ENCODE data around the gene TRRAP. TPM values are rescaled to one million over a fixed set of nuclear protein-coding genes. Genes with fewer than 3 reads are reported as not detected.

TRRAP gene
- polyA plus RNA-seq, 2 donors = 5.8 to 7.6 TPM

- 94 to 95% methylated on average over 19 of the region's 19 CpGs for WGBS, 2 donors
- H3K4me3 ChIP-seq (ENCODE audit: low read depth in 1 of 2, low read length in 2 of 2) = no peak overlapping the region
- H3K27ac ChIP-seq (ENCODE audit: low read depth in 2 of 2, low read length in 1 of 2) = no peak overlapping the region
- H3K36me3 ChIP-seq (ENCODE audit: control insufficient read depth in 2 of 2, insufficient read depth in 2 of 2, low read length in 1 of 2) = peaks cover 26 to 58% of the 10 kb centered on the region in 2 donors
- H3K27me3 ChIP-seq (ENCODE audit: control insufficient read depth in 1 of 2, insufficient read depth in 2 of 2, low read length in 2 of 2) = no peaks in the 10 kb centered on the region
- no peaks in the 10 kb centered on the region for H3K4me1 ChIP-seq (ENCODE audit: control insufficient read depth in 2 of 2, insufficient read depth in 2 of 2, low read length in 1 of 2)
- no peaks in the 10 kb centered on the region for H3K9me3 ChIP-seq (ENCODE audit: control insufficient read depth in 2 of 2, insufficient read depth in 1 of 2, low read depth in 1 of 2, low read length in 1 of 2)
These were observed 77.7 kb downstream of the TRRAP start for GRCh38 chr7:98955992-98956391.

DNA sequence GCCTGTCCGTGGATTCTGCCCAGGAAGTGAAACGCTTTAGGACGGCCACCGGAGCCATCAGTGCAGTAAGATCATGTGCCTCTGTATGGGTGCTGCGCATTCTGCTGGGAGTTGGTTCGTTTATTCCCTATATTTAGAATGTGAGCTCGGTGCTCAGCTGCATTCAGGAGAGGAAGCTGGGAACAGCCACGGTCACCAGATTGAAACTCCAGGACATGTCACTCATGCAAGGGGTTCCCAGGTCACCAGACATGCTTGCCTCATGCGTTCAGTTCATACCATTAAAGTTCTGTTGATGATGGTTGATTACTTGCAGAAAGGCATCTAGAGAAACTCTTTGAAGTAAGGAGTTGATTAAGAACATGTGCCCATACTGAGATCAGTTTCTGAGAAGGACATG lies 78.1 kb downstream of the TRRAP start:
- H3K36me3 ChIP-seq (ENCODE audit: control insufficient read depth in 2 of 2, insufficient read depth in 2 of 2, low read length in 1 of 2) = peaks cover 30 to 62% of the 10 kb centered on the region in 2 donors
- no peaks in the 10 kb centered on the region for H3K27me3 ChIP-seq (ENCODE audit: control insufficient read depth in 1 of 2, insufficient read depth in 2 of 2, low read length in 2 of 2)
- no peak overlapping the region for H3K4me3 ChIP-seq (ENCODE audit: low read depth in 1 of 2, low read length in 2 of 2)
- no peak overlapping the region for H3K27ac ChIP-seq (ENCODE audit: low read depth in 2 of 2, low read length in 1 of 2)
- 91 to 92% methylated on average over 9 of the region's 9 CpGs for WGBS, 2 donors
- no peaks in the 10 kb centered on the region for H3K4me1 ChIP-seq (ENCODE audit: control insufficient read depth in 2 of 2, insufficient read depth in 2 of 2, low read length in 1 of 2)
- no peaks in the 10 kb centered on the region for H3K9me3 ChIP-seq (ENCODE audit: control insufficient read depth in 2 of 2, insufficient read depth in 1 of 2, low read depth in 1 of 2, low read length in 1 of 2)

DNA sequence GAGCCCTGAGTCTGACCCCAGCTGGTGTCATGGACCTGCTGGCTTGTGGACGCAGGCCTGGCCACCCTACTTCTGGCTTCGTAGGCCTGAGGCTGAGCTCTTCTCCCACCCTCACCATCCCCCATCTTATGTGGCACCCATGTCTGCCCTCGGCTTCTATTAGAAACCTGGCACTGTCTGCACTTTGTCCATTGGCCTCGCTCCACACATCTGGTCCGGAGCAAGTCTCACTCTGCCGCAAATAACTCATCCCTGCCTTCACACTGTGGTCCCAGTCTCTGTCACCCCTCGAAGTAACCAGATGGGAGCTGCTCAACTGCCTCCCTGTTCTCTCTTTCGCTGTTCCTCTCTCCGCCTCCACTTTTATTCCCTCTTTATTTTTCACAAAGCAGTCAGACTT lies 78.6 kb downstream of the TRRAP start:
- Histone ChIP-seq H3K27ac (ENCODE audit: low read depth in 2 of 2, low read length in 1 of 2) (no peak overlapping the region), H3K4me1 (ENCODE audit: control insufficient read depth in 2 of 2, insufficient read depth in 2 of 2, low read length in 1 of 2) (no peaks in the 10 kb centered on the region), H3K4me3 (ENCODE audit: low read depth in 1 of 2, low read length in 2 of 2) (no peak overlapping the region), H3K9me3 (ENCODE audit: control insufficient read depth in 2 of 2, insufficient read depth in 1 of 2, low read depth in 1 of 2, low read length in 1 of 2) (no peaks in the 10 kb centered on the region), H3K27me3 (ENCODE audit: control insufficient read depth in 1 of 2, insufficient read depth in 2 of 2, low read length in 2 of 2) (no peaks in the 10 kb centered on the region), H3K36me3 (ENCODE audit: control insufficient read depth in 2 of 2, insufficient read depth in 2 of 2, low read length in 1 of 2) (peaks cover 30 to 58% of the 10 kb centered on the region in 2 donors)
- 88 to 90% methylated on average over 9 of the region's 9 CpGs for WGBS, 2 donors

DNA sequence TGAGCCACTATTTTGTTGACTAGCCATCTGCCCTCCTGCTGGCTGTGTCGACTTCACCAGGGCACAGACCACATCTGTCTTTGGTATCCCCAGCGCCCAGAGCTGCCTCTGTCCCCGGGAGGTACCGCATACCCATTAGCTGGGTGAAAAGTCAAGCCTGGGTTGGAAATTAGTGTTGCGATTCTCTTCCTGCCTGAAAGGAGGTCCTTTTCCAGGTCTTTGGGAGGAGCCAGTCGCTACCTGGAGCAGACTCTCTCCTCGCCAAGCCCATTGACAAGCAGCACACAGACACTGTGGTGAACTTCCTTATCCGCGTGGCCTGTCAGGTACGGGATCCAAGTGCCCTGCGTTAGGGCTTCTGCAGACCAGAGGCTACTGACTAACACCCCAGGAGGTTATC lies 79.4 kb downstream of the TRRAP start:
- WGBS, 2 donors = 94 to 96% methylated on average over 11 of the region's 11 CpGs

DNA sequence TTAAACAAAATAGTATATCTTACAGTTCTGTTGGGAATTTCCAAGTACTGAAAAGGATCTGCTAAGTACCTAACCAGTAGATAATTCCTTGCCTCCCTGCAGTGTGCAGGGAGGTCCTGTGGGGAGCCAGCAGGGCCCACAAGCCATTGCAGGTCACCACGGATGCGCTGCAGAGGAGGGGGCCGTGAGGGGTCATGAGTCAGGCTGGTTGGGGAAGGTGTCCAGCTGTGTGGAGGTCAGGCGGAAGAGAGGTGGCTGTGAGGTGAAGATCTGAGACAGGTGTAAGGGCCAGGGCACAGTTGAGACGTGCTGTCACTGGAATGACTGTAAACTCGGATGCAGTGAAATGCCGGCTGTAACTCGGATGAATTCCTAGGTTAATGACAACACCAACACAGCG lies 80.6 kb downstream of the TRRAP start:
- Histone ChIP-seq H3K27me3 (ENCODE audit: control insufficient read depth in 1 of 2, insufficient read depth in 2 of 2, low read length in 2 of 2) (no peaks in the 10 kb centered on the region), H3K9me3 (ENCODE audit: control insufficient read depth in 2 of 2, insufficient read depth in 1 of 2, low read depth in 1 of 2, low read length in 1 of 2) (no peaks in the 10 kb centered on the region), H3K36me3 (ENCODE audit: control insufficient read depth in 2 of 2, insufficient read depth in 2 of 2, low read length in 1 of 2) (peaks cover 25 to 56% of the 10 kb centered on the region in 2 donors), H3K4me3 (ENCODE audit: low read depth in 1 of 2, low read length in 2 of 2) (no peak overlapping the region), H3K4me1 (ENCODE audit: control insufficient read depth in 2 of 2, insufficient read depth in 2 of 2, low read length in 1 of 2) (no peaks in the 10 kb centered on the region), H3K27ac (ENCODE audit: low read depth in 2 of 2, low read length in 1 of 2) (no peak overlapping the region)
- WGBS, 2 donors = 91 to 94% methylated on average over 9 of the region's 9 CpGs

More for the DNA sequence above, 79.4 kb downstream of the TRRAP start:
- Histone ChIP-seq H3K36me3 (ENCODE audit: control insufficient read depth in 2 of 2, insufficient read depth in 2 of 2, low read length in 1 of 2) (peaks cover 29 to 64% of the 10 kb centered on the region in 2 donors), H3K27ac (ENCODE audit: low read depth in 2 of 2, low read length in 1 of 2) (no peak overlapping the region), H3K9me3 (ENCODE audit: control insufficient read depth in 2 of 2, insufficient read depth in 1 of 2, low read depth in 1 of 2, low read length in 1 of 2) (no peaks in the 10 kb centered on the region), H3K27me3 (ENCODE audit: control insufficient read depth in 1 of 2, insufficient read depth in 2 of 2, low read length in 2 of 2) (no peaks in the 10 kb centered on the region), H3K4me1 (ENCODE audit: control insufficient read depth in 2 of 2, insufficient read depth in 2 of 2, low read length in 1 of 2) (no peaks in the 10 kb centered on the region), H3K4me3 (ENCODE audit: low read depth in 1 of 2, low read length in 2 of 2) (no peak overlapping the region)

- Histone ChIP-seq H3K9me3 (ENCODE audit: control insufficient read depth in 2 of 2, insufficient read depth in 1 of 2, low read depth in 1 of 2, low read length in 1 of 2) (no peaks in the 10 kb centered on the region), H3K4me3 (ENCODE audit: low read depth in 1 of 2, low read length in 2 of 2) (no peak overlapping the region), H3K36me3 (ENCODE audit: control insufficient read depth in 2 of 2, insufficient read depth in 2 of 2, low read length in 1 of 2) (peaks cover 15 to 43% of the 10 kb centered on the region in 2 donors), H3K4me1 (ENCODE audit: control insufficient read depth in 2 of 2, insufficient read depth in 2 of 2, low read length in 1 of 2) (no peaks in the 10 kb centered on the region), H3K27me3 (ENCODE audit: control insufficient read depth in 1 of 2, insufficient read depth in 2 of 2, low read length in 2 of 2) (no peaks in the 10 kb centered on the region), H3K27ac (ENCODE audit: low read depth in 2 of 2, low read length in 1 of 2) (no peak overlapping the region)
- 90 to 92% methylated on average over 9 to 10 of the region's 10 CpGs for WGBS, 2 donors
These were observed 85.0 kb downstream of the TRRAP start for GRCh38 chr7:98963305-98963704.

DNA sequence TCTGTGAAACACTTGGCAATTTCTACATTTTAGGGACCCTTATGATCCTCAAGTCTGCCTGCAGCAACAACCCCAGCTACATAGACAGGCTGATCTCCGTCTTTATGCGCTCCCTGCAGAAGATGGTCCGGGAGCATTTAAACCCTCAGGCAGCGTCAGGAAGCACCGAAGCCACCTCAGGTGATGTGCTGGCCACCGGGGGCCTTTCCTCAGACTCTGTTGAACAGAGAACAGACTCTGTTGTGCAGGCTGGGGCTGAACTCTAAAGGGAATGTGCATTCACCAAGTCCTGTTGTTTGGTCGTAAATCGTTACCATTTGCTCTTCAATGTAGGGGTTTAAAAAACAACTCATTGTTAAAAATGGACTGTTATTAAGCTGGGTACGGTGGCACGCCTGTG lies 86.3 kb downstream of the TRRAP start:
- Histone ChIP-seq H3K4me1 (ENCODE audit: control insufficient read depth in 2 of 2, insufficient read depth in 2 of 2, low read length in 1 of 2) (no peaks in the 10 kb centered on the region), H3K27ac (ENCODE audit: low read depth in 2 of 2, low read length in 1 of 2) (no peak overlapping the region), H3K36me3 (ENCODE audit: control insufficient read depth in 2 of 2, insufficient read depth in 2 of 2, low read length in 1 of 2) (peaks cover 15 to 48% of the 10 kb centered on the region in 2 donors), H3K27me3 (ENCODE audit: control insufficient read depth in 1 of 2, insufficient read depth in 2 of 2, low read length in 2 of 2) (no peaks in the 10 kb centered on the region), H3K4me3 (ENCODE audit: low read depth in 1 of 2, low read length in 2 of 2) (no peak overlapping the region), H3K9me3 (ENCODE audit: control insufficient read depth in 2 of 2, insufficient read depth in 1 of 2, low read depth in 1 of 2, low read length in 1 of 2) (no peaks in the 10 kb centered on the region)
- WGBS, 2 donors = 94 to 98% methylated on average over 10 of the region's 10 CpGs

DNA sequence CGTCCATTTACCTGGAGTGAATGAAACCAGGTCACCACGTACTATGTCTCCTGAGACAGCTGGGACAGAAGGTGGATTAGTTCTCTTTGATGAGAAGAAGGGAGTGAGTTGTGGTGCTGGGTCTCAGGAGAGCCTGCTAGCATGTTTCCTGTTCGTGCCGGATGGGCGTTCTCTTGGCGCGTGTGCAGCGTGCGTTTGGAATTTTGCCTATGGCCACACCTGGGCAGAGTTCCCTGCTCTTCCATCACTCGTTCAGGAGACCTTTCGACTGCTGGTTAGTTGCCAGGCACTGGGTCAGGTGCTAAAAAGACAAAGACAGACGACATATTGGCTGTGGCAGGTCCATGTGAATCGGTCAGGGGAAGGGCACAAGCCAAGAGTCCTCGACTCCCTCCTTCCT lies 90.3 kb downstream of the TRRAP start:
- Histone ChIP-seq H3K27ac (ENCODE audit: low read depth in 2 of 2, low read length in 1 of 2) (peak overlapping the region in 1 of 2 donors; percentile 72), H3K4me1 (ENCODE audit: control insufficient read depth in 2 of 2, insufficient read depth in 2 of 2, low read length in 1 of 2) (no peaks in the 10 kb centered on the region), H3K36me3 (ENCODE audit: control insufficient read depth in 2 of 2, insufficient read depth in 2 of 2, low read length in 1 of 2) (peaks cover 5 to 48% of the 10 kb centered on the region in 2 donors), H3K27me3 (ENCODE audit: control insufficient read depth in 1 of 2, insufficient read depth in 2 of 2, low read length in 2 of 2) (no peaks in the 10 kb centered on the region), H3K9me3 (ENCODE audit: control insufficient read depth in 2 of 2, insufficient read depth in 1 of 2, low read depth in 1 of 2, low read length in 1 of 2) (no peaks in the 10 kb centered on the region), H3K4me3 (ENCODE audit: low read depth in 1 of 2, low read length in 2 of 2) (no peak overlapping the region)
- 57 to 66% methylated on average over 14 of the region's 14 CpGs for WGBS, 2 donors

DNA sequence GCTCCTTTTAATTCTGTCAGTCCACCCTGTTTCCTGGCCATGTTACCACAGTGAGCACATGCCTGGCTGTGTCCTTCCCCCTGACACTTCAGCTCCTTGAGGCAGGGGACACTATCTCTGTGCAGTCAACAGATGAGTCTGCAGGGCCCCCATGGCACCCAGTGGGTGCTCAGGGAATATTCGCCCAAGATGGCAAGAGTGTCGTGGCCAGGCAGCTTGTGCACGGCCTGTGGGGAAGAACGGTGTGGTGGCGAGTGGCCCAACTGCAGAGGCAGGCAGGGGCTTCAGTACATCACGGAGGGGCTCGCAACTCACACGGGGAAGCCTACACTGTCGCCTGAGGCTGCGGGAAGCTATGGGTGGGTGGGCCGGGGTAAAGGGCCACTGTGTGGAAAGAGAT lies 91.1 kb downstream of the TRRAP start:
- WGBS, 2 donors = 95 to 97% methylated on average over 11 of the region's 11 CpGs
- no peaks in the 10 kb centered on the region for H3K27me3 ChIP-seq (ENCODE audit: control insufficient read depth in 1 of 2, insufficient read depth in 2 of 2, low read length in 2 of 2)
- no peak overlapping the region for H3K27ac ChIP-seq (ENCODE audit: low read depth in 2 of 2, low read length in 1 of 2)
- no peak overlapping the region for H3K4me3 ChIP-seq (ENCODE audit: low read depth in 1 of 2, low read length in 2 of 2)
- H3K4me1 ChIP-seq (ENCODE audit: control insufficient read depth in 2 of 2, insufficient read depth in 2 of 2, low read length in 1 of 2) = no peaks in the 10 kb centered on the region
- peaks cover 10 to 56% of the 10 kb centered on the region in 2 donors for H3K36me3 ChIP-seq (ENCODE audit: control insufficient read depth in 2 of 2, insufficient read depth in 2 of 2, low read length in 1 of 2)
- no peaks in the 10 kb centered on the region for H3K9me3 ChIP-seq (ENCODE audit: control insufficient read depth in 2 of 2, insufficient read depth in 1 of 2, low read depth in 1 of 2, low read length in 1 of 2)

GRCh38 chr7:98970016-98970615 lies 91.8 kb downstream of the TRRAP start:
- Histone ChIP-seq H3K36me3 (ENCODE audit: control insufficient read depth in 2 of 2, insufficient read depth in 2 of 2, low read length in 1 of 2) (peaks cover 14 to 56% of the 10 kb centered on the region in 2 donors), H3K9me3 (ENCODE audit: control insufficient read depth in 2 of 2, insufficient read depth in 1 of 2, low read depth in 1 of 2, low read length in 1 of 2) (no peaks in the 10 kb centered on the region), H3K27me3 (ENCODE audit: control insufficient read depth in 1 of 2, insufficient read depth in 2 of 2, low read length in 2 of 2) (no peaks in the 10 kb centered on the region), H3K4me1 (ENCODE audit: control insufficient read depth in 2 of 2, insufficient read depth in 2 of 2, low read length in 1 of 2) (no peaks in the 10 kb centered on the region), H3K4me3 (ENCODE audit: low read depth in 1 of 2, low read length in 2 of 2) (no peak overlapping the region), H3K27ac (ENCODE audit: low read depth in 2 of 2, low read length in 1 of 2) (no peak overlapping the region)
- 94 to 95% methylated on average over 24 of the region's 24 CpGs for WGBS, 2 donors
